Dedifferentiated amniotic fluid mesenchymal stem cell (primary cell): ENCODE results near the gene SLC25A29.

ENCODE experiments used
- DNase-seq: peaks from one replicate; pipeline ENCODE4 v3.0.0-alpha.2; 2016; ENCODE audit errors: extremely low spot score

Gene SLC25A29

GRCh38 chr14:100332071-100332639 is 25.9 kb upstream of the SLC25A29 start:
- DNase-seq = no peak

DNA sequence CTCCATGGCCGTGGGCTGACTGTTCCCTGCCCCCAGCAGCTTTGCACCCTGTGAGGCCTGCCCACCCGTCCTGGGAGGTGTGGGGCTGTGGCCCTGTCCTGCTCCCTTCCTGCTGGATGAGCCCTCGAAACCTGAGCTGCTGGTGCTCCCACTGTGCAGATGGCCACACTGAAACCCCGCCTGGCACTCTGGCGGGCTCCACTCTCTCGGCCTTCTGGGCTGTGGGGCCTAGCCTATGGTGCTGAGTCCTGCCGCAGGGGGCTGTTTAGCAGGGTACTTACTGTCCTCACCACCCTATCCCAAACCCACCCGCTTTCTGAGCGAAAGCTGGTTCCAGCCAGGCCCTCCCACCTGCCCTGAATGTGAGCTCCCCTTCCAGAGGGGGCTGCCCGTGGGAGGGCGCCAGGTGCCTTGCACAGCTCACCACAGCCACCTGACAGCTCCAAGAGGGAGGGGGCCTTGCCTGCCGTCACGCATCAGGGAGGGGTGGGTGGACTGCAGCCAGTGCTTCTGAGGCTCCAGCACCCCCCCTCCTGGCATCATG is 24.2 kb upstream of the SLC25A29 start:
- DNase-seq = no peak

DNA sequence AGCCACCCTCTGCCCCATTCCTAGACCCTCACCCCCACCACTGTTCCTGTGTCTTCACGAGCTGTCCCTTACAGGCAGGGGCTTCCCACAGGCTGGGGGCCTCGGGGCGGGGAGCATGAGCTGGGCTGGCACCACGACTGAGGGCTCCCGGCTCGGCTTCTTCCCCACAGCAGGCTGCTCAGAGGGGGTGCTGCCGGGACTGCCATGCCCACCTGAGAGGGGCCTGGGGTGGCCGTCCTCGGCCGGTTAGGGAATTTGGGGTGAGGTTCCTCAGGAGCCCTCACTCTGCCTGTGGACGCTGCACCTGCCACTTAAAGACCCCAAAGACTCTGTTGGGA is 23.7 kb upstream of the SLC25A29 start:
- DNase-seq = no peak

GRCh38 chr14:100329233-100330006 is 23.2 kb upstream of the SLC25A29 start:
- DNase-seq = no peak

DNA sequence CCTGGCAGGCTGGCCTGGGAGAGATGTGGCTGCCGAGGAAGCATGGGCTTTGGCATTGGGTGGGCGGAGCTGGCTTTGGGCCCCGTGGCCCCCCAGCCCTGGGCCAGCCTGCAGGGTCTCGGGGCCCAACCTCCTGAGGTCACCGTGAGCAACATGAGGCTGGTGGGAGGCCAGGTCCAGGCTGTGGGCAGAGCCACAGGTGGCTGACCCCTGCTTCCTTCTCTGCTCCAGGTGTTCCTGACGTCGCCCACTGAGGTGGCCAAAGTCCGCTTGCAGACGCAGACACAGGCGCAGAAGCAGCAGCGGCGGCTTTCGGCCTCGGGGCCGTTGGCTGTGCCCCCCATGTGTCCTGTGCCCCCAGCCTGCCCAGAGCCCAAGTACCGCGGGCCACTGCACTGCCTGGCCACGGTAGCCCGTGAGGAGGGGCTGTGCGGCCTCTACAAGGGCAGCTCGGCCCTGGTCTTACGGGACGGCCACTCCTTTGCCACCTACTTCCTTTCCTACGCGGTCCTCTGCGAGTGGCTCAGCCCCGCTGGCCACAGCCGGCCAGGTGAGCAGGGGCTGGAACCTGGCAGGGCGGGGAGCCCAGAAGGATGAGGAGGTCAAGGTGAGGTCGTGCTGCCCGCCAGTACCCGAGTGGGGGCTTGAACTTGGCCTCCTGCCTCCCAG is 22.4 kb upstream of the SLC25A29 start:
- DNase-seq = no peak

DNA sequence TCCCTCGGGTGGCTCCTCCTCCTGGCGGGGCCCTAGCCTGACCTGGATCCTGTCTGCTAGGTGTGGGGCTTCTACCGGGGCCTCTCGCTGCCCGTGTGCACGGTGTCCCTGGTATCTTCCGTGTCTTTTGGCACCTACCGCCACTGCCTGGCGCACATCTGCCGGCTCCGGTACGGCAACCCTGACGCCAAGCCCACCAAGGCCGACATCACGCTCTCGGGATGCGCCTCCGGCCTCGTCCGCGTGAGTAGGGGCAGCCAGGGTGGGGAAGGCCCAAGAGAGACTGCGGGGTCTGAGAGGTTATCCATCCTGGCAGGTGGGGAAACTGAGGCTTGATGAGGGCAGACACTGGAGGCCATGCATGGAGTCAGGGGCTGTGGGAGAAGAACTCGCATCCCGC is 20.9 kb upstream of the SLC25A29 start:
- DNase-seq = no peak

- no peak for DNase-seq
Measured at GRCh38 chr14:100325958-100326357, 19.7 kb upstream of the SLC25A29 start.

DNA sequence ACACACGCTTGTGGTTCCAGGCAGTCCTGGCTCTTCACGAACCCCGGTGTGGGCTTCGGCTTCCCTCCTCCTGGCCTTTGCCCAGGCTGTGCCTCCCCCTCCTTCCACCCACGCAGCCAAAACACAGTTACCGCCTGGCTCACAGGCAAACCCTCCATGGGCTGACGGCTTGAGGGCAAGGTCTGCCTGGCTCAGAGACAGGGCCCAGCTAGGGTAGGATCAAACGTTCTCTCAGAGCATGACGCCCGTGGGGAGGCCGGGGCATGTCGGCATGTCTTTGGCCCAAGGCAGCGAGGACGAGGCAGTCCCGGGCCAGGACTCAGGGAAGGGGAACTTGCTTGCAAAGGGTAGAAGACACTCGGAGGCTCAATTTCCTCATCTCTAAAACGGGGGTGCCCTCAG is 19.0 kb upstream of the SLC25A29 start:
- no peak for DNase-seq

DNA sequence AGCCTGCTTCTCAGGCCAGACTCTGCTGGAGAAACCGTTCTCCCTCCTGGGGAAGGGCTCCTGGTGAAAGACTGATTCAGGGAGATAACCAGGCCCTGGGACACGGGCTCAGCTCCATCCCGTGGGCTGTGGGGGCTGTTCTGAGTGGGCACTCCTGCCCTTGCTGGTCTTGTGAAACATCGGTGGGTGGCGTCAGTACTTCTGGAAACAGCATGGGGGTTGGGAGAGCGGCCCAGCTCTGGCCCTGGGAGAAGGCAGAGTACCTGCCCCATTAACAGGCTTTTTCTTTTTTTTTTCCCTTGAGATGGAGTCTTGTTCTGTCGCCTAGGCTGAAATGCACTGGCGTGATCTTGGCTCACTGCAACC is 17.7 kb upstream of the SLC25A29 start:
- no peak for DNase-seq

DNA sequence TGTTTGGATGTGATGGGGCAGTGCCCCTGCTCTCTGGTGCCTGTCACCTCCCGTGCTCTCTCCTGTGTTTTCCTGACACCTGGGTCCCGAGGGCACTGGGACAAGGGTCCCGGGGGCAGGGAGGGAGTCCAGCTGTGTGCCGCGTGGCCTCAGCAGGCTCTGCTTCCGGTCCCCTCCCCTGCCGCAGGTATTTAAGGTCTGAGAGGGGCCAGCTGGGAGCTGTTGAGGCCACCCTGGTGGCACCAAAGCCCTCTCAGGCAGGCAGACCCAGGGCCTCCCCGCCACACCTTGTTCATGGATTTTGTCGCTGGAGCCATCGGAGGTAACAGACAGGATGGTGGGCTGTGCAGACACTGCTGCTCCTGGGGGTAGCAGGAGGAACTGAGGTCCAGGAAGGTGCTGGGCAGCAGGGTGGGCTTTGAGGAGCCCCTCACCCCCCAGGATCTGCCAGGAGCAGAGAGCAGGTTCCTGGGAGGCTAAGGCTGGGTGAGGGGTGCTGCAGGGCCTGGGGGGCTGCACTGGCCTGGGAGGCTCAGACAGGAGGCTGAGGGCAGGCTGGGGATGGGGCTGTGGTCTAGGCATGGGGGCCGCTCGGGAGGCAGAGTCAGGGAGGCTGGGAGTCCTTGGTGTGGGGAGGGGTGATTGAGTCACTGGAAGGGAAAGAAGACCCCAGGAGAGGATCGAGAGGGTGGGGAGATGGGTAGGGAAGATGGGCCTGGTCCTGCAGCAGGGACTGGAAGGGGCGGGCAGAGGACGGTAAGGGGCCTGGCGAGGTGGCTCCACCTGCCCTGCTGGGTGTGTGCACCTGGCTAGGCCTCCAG is 17.1 kb upstream of the SLC25A29 start, which contains the start of gene SLC25A47:
TSS of gene SLC25A47 (plus strand) at position 219 of the 821 bp plus-strand sequence. CDS start at position 295, 76 bp downstream.
- no peak for DNase-seq

DNA sequence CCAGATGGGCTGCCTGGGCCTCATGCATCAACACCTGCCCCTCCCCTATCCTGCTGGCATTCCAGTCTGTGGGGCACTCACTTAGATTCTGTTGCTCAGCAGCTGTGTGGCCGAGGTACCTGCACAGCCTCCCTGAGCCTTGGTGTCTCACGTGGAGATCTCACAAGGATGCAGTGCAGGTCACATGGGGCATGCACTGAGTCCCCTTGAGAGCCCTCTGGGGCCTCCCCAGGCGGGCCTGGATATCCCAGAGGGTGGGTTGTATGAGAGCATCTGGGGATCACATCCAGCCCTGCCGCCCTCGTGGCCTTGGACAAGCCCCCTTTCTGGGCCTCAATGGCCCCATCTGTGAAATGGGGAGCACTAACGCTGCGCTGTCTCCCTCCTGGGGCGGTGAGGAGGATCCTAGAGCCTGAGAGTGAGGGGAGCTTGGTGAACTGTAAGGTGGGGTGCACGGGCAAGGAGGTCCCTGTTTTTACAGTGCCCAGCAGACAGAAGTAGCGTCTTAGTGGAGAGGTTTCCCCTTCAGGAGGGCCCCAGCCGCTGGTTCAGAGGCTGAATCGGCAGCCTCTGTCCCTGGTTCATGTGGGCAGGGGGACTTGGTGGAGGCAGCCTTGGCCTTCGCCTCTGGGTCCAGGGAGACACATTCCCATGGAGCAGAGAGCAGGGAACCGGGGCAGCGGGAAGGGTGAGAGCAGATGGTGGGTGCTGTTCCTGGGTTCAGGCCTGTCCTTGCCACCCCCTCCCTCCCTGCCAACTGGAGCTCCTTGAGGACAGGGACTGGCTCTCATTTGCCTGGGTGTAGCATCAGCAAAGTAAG is 16.1 kb upstream of the SLC25A29 start:
- DNase-seq = no peak

DNA sequence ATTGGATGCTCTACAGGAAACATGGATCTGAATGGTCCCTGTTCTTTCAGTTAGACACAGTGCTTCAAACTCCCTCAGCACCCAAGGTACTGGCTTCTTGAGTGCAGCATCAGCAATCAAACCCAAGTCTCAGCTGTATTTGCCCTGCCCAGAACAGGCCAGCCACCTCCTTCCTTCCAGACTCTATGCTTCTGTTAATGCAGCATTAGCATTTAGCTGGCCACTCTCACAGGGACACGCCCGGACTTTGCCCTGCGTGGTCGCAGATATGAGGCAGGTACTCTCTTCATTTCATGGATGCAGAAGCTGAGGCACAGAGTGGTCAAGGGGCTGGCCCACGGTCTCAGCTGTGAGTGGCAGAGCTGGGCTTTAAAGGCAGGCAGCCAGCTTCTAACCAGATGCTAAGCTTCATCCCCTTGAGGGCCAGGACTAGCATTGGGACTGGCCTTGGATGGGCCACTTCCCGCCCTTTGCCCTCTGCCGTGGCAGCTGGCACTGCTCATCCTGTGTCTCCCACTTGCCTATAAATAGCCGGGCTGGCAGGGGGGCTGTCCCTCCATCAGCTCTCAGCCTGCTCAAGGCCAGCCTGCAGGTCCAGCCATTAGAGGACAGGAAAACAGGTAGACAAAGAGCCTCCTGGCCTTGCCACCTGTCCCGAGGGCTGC is 15.4 kb upstream of the SLC25A29 start:
- DNase-seq = no peak

GRCh38 chr14:100320157-100320856 is 14.1 kb upstream of the SLC25A29 start:
- no peak for DNase-seq

- DNase-seq = no peak
Measured at GRCh38 chr14:100317912-100318808, 11.9 kb upstream of the SLC25A29 start.

DNA sequence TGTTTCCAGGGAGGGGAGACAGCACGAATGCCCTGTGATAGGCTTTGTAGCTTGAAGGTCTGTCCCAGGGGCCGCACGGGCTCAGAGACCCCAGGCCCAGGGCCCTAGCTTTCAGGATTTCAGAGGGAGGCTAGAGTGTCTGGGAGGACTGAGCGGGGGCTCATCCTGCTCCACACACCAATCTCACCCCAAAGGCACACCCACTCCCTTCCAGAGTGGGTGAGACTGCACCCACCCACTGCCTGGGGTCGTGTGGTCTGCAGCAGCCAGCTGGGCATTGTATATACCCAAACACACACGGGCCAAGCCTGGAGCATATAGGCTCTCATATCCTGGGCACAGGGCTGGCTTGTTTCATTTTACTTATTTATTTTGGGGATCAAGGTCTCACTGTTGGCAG is 11.1 kb upstream of the SLC25A29 start:
- no peak for DNase-seq

- no peak for DNase-seq
Measured at GRCh38 chr14:100314724-100315123, 8.5 kb upstream of the SLC25A29 start.

GRCh38 chr14:100313464-100314230 is 7.4 kb upstream of the SLC25A29 start:
- no peak for DNase-seq

DNA sequence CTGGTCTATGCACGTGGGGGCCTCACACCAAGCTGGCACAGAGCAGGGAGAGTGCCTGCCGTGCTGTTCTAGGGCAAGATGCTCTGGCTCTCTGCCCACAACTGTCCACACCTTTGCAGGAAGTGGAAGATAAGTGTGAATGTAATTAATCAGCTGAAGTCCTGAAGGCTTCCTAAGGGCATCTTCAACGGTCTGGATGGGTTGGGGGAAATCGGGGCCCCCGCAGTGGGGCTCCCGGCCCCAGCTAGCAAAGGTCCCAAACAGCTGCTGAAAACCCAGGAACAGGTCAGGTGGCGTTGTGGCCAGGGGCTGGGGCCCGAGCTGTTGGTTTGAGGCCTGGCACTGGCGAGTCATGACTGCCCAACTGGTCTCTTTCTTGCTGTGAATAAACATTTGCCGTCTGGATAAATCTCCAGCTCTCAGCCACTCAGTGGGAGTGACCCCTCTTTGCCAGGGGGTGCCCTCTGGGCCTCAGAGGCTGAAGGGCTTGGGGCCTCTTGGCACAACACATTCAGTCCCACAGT is 6.7 kb upstream of the SLC25A29 start:
- DNase-seq = no peak
